CD4-positive, alpha-beta T cell treated with Interleukin-21 for 1 hour (primary cell): Measurements from ENCODE around the gene TM4SF18.

ENCODE experiments used
- DNase-seq: peaks from one replicate; pipeline ENCODE4 v3.0.0-alpha.2; 2020

TM4SF18 gene

GRCh38 chr3:149278911-149279310, 54.5 kb downstream of the TM4SF18 start:
- no peak for DNase-seq

- peak; percentile 52 for DNase-seq
Measured at GRCh38 chr3:149277331-149277813, 56.1 kb downstream of the TM4SF18 start.

GRCh38 chr3:149276619-149277018, 56.8 kb downstream of the TM4SF18 start:
- DNase-seq = no peak

GRCh38 chr3:149274220-149274619, 59.2 kb downstream of the TM4SF18 start:
- no peak for DNase-seq

- peak; percentile 72 for DNase-seq
Measured at GRCh38 chr3:149273096-149273751, 60.2 kb downstream of the TM4SF18 start.

- no peak for DNase-seq
Measured at GRCh38 chr3:149271669-149272068, 61.8 kb downstream of the TM4SF18 start.

GRCh38 chr3:149270180-149270579, 63.3 kb downstream of the TM4SF18 start:
- no peak for DNase-seq

- no peak for DNase-seq
Measured at GRCh38 chr3:149269687-149270086, 63.7 kb downstream of the TM4SF18 start.
